Left lung (tissue), 14 donors: Measurements from ENCODE around the gene TMEM161B. TPM values are rescaled to one million over a fixed set of nuclear protein-coding genes. Genes with fewer than 3 reads are reported as not detected.

Source experiments
- ATAC-seq: fragments of 200-7000 bp; cut with Tn5 transposase; one replicate; pipeline ENCODE4 v1.9.1; 2020; ENCODE audit warnings: moderate library complexity
- DNase-seq, 4 donors: peaks; one replicate each; pipeline ENCODE4 v3.0.0-alpha.2; 2013 to 2020
- H3K27ac ChIP-seq, 2 donors: fragments of 200-600 bp; sonication (generic) in 1 of 2; one replicate each; pipeline versions ENCODE4 v1.5.0 to v1.8.0; 2020 to 2021
- H3K27me3 ChIP-seq, 2 donors: fragments of 200-600 bp; sonication (generic) in 1 of 2; one replicate each; pipeline versions ENCODE4 v1.5.0 to v1.8.0; 2020 to 2021
- H3K36me3 ChIP-seq, 2 donors: fragments of 200-600 bp; sonication (generic) in 1 of 2; one replicate each; pipeline versions ENCODE4 v1.5.0 to v1.8.0; 2020 to 2021
- H3K4me1 ChIP-seq, 2 donors: fragments of 200-600 bp; one replicate each; pipeline ENCODE4 v1.8.0; 2021
- H3K4me3 ChIP-seq, 2 donors: fragments of 200-600 bp; sonication (generic) in 1 of 2; one replicate each; pipeline versions ENCODE4 v1.5.0 to v1.8.0; 2020 to 2021; ENCODE audit warnings: mild to moderate bottlenecking in 1 of 2
- H3K9me3 ChIP-seq, 2 donors: fragments of 200-600 bp; sonication (generic) in 1 of 2; one replicate each; pipeline versions ENCODE4 v1.5.0 to v1.8.0; 2020 to 2021
- intact Hi-C, 2 donors: fragments of 100-400 bp; cut with DNase I; formaldehyde crosslinking; loops; one replicate each; pipeline versions ENCODE4 v1.11.2 to v1.14.2; 2022
- long read RNA-seq, 12 donors: library from polyadenylated mRNA in 2 of 12; unstranded in 2 of 12; transcript quantifications; one replicate each; pipeline ENCODE4 v2.0.0 and lab custom pipeline, GENCODE V29; 2019 to 2026
- polyA plus RNA-seq, 6 donors: library from polyadenylated mRNA; unstranded; fragments of 120-200 nt; gene quantifications; one replicate each; pipeline ENCODE4 v1.2.1, GENCODE V29; 2013; ENCODE audit not compliant: insufficient read length in 6 of 6
- total RNA-seq, 2 donors: library from RNA; stranded (reverse); fragmentation: NEBNext Ultra II Directional; extraction: Animal tissue kit (Norgen Biotek cat#: 25700); gene quantifications; one replicate each; pipeline ENCODE4 v1.2.1, GENCODE V29; 2021
- TF ChIP-seq, protein P1 (sequence below), 2 donors: fragments of 200-600 bp; sonication (generic) in 1 of 2; IDR thresholded peaks; one replicate each; pipeline versions ENCODE4 v1.5.0 to v1.8.0; 2021; ENCODE audit warnings: antibody characterized with exemption in 2 of 2
- donor health status: DM: no; HTN: yes; CAD: no.
- donor health status: DM: no; HTN: no; CAD: no.

The TMEM161B gene
- total RNA-seq, result 10 to 100 TPM; 13.6 to 16.3 TPM
- polyA plus RNA-seq, result 10 to 100 TPM; 26.5 to 37.1 (median 29.8) TPM
- long read RNA-seq, donor 1, transcript TMEM161B-214 (2 exons, 922 nt), result major isoform, 7 of 21 reads
- long read RNA-seq, donor 1, partial matches to known transcripts, result 13 of 21 reads
- long read RNA-seq, donor 1, other reads (novel, unspliced or antisense), result 0 of 21 reads
- long read RNA-seq, donor 2, partial matches to known transcripts, result 0 of 4 reads
- long read RNA-seq, donor 2, other reads (novel, unspliced or antisense), result 0 of 4 reads
- long read RNA-seq, donor 3, partial matches to known transcripts, result 13 of 14 reads
- long read RNA-seq, donor 3, other reads (novel, unspliced or antisense), result 0 of 14 reads
- long read RNA-seq, donor 4, partial matches to known transcripts, result 2 of 4 reads
- long read RNA-seq, donor 4, other reads (novel, unspliced or antisense), result 2 of 4 reads
- long read RNA-seq, donor 5, partial matches to known transcripts, result 7 of 12 reads
- long read RNA-seq, donor 5, other reads (novel, unspliced or antisense), result 0 of 12 reads
- long read RNA-seq, donor 6, partial matches to known transcripts, result 16 of 17 reads
- long read RNA-seq, donor 6, other reads (novel, unspliced or antisense), result 0 of 17 reads
- long read RNA-seq, donor 7, partial matches to known transcripts, result 6 of 15 reads
- long read RNA-seq, donor 7, other reads (novel, unspliced or antisense), result 5 of 15 reads
- long read RNA-seq, donor 8, partial matches to known transcripts, result 0 of 2 reads
- long read RNA-seq, donor 8, other reads (novel, unspliced or antisense), result 0 of 2 reads
- long read RNA-seq, donor 9, result 0 reads
- long read RNA-seq, donor 10, partial matches to known transcripts, result 0 of 1 reads
- long read RNA-seq, donor 10, other reads (novel, unspliced or antisense), result 1 of 1 reads
- long read RNA-seq, donor 11, partial matches to known transcripts, result 0 of 3 reads
- long read RNA-seq, donor 11, other reads (novel, unspliced or antisense), result 0 of 3 reads
- long read RNA-seq, donor 12, partial matches to known transcripts, result 0 of 4 reads
- long read RNA-seq, donor 12, other reads (novel, unspliced or antisense), result 0 of 4 reads

DNA sequence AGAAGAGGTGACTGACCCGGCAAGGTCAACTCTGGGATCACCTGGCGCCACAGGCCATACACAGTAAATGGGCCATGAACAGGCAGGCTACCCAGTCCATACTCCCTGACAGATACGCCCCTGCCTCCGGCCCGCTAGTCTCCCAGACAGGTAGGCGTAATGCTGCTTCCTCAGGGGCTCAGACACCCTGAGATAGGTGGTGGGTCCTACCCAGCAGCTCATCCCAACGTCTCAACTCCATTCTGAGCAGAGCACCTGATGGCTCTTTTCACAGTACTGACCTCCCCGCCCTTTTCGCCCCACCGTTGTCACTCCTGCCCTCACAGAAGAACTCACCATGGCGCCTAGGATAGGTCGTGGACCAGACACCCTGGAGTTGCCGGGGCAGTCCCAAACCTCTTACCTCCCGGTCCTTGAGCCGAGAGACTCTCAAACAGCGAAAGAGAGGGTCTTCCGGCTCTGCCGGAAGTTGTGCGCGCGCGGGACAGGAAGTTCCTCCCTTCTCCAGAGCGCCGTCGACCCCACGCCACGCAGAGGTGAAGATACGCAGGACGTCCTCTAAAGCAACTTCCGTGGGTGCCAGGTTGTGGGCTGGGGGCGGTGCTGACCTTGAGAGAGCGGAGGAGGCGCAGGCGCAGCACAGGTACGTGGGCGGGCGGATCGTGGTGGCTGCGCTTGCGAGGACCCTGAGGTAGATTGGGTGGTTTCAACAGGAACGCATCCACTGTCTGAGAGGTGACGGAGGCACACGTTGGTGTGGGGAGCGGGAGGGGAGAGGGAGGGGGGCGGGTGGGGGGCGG is at the start of gene TMEM161B:
Gene TMEM161B, minus strand, starts transcription at position 461 of the 800 bp plus-strand sequence. Its CDS starts 122 bp downstream, at position 339.
- Histone ChIP-seq H3K4me1 (peaks cover 6 to 33% of the 10 kb centered on the region in 2 donors), H3K36me3 (peaks cover 0 to 10% of the 10 kb centered on the region in 2 donors), H3K27me3 (no peaks in the 10 kb centered on the region), H3K27ac (peak within 1 kb of the TSS; percentile 42), H3K4me3 (peak within 1 kb of the TSS; percentile 64 to 95), H3K9me3 (peaks cover 0 to 3% of the 10 kb centered on the region in 2 donors)
- intact Hi-C loops, result no loop called here
- TF ChIP-seq, protein P1, sequence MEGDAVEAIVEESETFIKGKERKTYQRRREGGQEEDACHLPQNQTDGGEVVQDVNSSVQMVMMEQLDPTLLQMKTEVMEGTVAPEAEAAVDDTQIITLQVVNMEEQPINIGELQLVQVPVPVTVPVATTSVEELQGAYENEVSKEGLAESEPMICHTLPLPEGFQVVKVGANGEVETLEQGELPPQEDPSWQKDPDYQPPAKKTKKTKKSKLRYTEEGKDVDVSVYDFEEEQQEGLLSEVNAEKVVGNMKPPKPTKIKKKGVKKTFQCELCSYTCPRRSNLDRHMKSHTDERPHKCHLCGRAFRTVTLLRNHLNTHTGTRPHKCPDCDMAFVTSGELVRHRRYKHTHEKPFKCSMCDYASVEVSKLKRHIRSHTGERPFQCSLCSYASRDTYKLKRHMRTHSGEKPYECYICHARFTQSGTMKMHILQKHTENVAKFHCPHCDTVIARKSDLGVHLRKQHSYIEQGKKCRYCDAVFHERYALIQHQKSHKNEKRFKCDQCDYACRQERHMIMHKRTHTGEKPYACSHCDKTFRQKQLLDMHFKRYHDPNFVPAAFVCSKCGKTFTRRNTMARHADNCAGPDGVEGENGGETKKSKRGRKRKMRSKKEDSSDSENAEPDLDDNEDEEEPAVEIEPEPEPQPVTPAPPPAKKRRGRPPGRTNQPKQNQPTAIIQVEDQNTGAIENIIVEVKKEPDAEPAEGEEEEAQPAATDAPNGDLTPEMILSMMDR (IDR thresholded peaks at IDR 0.05), result no peak
- ATAC-seq (peak; percentile 100), DNase-seq (peak; percentile 78 to 95 (median 93))

DNA sequence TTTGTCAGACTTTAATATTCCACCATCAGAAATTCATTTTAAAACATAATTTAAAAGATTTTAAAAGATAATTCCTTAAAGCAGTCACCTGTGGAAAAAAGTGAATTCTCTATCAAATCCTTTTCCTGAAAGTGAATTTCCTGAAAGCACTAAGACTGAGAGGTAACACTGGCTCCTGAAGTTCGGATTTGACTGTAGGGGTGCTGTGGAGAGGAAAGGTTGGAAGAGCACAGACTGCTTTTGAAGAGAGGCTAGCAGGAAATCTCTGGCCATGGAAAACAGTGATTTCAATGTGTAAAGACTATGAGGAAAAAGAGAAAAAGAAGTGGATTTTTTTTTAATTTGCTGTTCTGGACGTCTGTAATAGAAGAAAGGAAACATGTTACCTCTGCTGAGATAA is 35.7 kb upstream of the TMEM161B start:
- peaks cover 0 to 8% of the 10 kb centered on the region in 2 donors for H3K9me3 ChIP-seq
- no peaks in the 10 kb centered on the region for H3K27me3 ChIP-seq
- no peaks in the 10 kb centered on the region for H3K4me1 ChIP-seq
- no peak overlapping the region for H3K27ac ChIP-seq
- TF ChIP-seq, protein P1 (IDR thresholded peaks at IDR 0.05), result no peak
- H3K36me3 ChIP-seq, result no peaks in the 10 kb centered on the region
- ATAC-seq, result no peak
- H3K4me3 ChIP-seq, result no peak overlapping the region
- intact Hi-C loops, result no loop called here
- no peak for DNase-seq

DNA sequence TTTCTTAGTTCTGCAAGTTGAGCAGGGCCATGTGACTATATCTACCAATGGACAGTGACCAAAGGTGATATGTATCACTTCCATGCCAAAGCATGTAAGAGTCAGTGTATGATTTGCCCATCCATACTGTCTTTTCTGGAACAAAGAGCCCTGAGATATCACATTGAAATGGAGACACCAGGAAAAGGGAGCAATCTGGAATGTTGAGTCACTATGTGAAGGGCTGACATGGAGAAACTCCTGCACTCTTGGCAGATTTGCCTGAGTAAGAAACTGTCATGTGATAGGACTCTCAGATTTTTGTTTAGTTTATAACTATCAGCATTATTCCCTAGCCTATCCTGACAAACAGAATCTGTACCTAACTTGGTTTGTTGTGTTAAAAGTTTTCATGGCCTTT is 29.8 kb upstream of the TMEM161B start:
- ATAC-seq, result no peak

DNA sequence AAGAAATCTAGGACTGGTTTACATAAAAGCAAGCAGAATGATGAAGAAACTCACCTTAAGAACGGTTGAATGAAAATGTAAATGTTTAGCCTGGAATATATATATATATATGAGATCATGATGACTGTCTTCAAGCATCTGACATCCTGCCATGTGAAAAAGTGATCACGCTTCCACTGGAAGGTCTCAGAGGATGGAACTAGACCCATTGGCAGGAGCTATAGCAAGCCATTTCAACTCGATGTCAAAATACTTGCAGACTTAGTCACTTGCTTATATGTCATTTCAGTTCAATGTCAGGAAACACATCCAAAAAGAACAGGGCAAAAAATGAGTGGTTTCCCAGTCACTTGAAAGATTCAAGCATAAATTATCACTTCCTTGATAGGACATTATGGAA is 22.2 kb upstream of the TMEM161B start:
- H3K27me3 ChIP-seq, result no peaks in the 10 kb centered on the region
- no peak for ATAC-seq
- no peak overlapping the region for H3K27ac ChIP-seq
- H3K36me3 ChIP-seq, result peaks cover 0 to 8% of the 10 kb centered on the region in 2 donors
- TF ChIP-seq, protein P1 (IDR thresholded peaks at IDR 0.05), result no peak
- H3K4me1 ChIP-seq, result no peaks in the 10 kb centered on the region
- H3K9me3 ChIP-seq, result no peaks in the 10 kb centered on the region
- intact Hi-C loops, result no loop called here
- no peak for DNase-seq
- no peak overlapping the region for H3K4me3 ChIP-seq

More for the DNA sequence above, 29.8 kb upstream of the TMEM161B start:
- no peaks in the 10 kb centered on the region for H3K9me3 ChIP-seq
- no peak overlapping the region for H3K27ac ChIP-seq
- H3K4me1 ChIP-seq, result no peaks in the 10 kb centered on the region
- no peaks in the 10 kb centered on the region for H3K27me3 ChIP-seq
- intact Hi-C loops, result no loop called here
- DNase-seq, result no peak
- no peak overlapping the region for H3K4me3 ChIP-seq
- TF ChIP-seq, protein P1 (IDR thresholded peaks at IDR 0.05), result no peak
- H3K36me3 ChIP-seq, result no peaks in the 10 kb centered on the region
